GM19372 (cell line): ENCODE data around the gene RFX2.
"Not testable (repeated sequence)": the region's sequence is repeated elsewhere in the genome, so short reads cannot be mapped to it uniquely, and the experiment has no call there.

Source experiments
- ATAC-seq: cut with Tn5 transposase; IDR thresholded peaks from one replicate; pipeline ENCODE4 v1.9.1; 2021; ENCODE audit warnings: mild to moderate bottlenecking, low read depth, moderate library complexity; ENCODE audit not compliant: unreplicated experiment

RFX2 gene

DNA sequence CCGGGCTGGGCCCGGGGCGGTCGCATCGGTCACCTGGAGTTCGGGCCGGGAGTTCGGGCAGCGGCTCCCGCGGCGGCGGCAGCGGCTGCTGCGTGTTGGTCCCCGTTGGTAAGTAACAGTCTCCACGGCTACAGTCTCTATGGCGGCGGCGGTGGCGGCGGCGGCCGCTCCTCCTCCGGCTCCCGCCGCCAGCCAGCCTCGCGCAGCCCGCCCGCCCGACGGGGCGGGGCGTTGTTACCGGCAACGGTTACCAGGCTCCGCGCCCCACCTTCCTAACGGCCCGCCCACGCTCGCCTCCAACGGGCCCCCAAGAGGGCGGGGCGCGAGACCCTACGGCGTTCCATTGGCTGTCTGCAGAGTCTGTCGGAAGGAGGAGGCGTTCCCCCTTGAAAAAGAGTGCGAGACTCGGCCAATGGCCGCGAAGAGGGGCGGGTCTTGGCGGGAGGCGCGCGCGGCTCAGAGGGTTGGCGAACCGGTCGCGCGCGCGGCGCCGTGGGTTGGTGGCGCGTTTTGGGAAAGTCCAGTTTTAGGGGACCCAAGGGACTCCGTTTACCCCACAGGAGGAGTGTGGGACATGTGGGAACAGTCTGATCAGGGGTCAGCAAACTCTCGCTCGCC lies at the start of gene RFX2:
TSS of gene RFX2 (minus strand) at position 141 of the 618 bp plus-strand sequence. CDS start 63,004 bp downstream, outside the sequence.
- ATAC-seq = peak; percentile 94

DNA sequence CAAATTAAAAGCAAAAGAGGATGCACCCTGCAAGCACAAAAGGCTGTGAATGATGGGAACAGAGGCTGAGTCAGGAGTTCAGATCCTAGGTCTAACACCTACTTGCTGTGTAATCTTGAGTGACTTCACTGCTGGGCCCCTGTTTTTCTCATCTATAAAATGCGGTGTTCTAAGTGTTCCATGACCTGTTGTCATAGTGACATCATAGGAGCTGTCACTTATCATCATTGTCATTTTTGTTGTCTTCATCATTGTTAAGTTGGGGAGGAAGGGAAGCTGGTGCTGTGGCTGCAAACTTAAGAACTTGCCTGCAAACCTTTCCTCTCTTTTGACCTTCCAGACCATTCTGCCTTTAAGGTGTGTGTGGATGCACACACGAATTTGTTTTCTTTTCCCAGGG lies 45.7 kb upstream of the RFX2 start:
- no peak for ATAC-seq

DNA sequence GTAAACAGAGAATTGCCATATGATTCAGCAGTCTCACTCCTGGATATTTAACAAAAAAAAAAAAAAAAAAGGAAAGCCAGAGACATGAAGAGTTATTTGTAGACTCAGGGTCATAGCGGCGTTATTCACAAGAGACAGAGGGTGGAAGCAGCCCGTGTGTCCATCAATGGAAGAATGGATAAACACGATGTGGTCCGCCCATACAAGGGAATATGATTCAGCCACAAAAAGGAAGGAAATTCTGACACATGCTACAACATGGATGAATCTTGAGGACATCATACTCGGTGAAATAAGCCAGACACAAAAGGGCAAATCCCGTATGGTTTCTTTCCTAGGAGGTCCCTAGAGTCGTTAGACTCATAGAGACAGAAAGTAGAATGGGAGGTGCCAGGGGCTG lies 40.0 kb upstream of the RFX2 start:
- no peak for ATAC-seq

DNA sequence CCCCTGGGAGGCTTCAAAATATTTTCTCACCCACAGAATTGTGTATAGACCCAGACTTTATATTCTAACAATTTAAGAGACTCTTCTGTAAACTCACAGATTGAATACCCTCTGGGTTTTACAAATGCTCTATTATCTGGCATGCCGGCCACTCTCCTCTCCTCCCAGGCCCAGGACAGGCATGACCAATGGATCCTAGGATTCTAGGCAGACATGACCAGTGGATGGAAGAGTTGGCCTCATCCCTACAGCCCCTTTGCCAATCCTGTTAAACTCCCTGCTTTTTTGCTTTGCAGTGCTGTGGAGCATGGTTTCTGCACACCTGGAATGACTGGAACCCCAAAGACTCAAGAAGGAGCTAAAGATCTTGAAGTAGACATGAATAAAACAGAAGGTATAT lies 30.9 kb upstream of the RFX2 start:
- no peak for ATAC-seq

DNA sequence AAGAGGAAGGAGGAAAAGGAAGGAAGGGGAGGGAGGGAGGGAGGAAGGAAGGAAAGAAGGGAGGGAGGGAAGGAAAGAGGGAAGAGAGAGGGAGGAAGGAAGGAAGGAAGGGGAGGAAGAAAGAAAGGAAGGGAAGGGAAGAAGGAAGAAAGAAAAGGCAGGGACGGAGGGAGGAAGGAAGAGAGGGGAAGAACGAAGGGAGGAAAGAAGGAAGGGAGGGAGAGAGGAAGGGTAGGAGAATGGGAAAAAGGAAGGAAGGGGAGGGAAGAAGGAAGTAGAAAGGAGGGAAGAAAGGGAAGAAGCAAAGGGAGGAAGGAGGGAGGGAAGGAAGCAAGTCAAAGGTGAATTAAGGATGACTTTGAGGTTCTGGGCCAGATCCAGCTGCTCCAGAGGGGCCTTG lies 28.2 kb upstream of the RFX2 start:
- no peak for ATAC-seq

DNA sequence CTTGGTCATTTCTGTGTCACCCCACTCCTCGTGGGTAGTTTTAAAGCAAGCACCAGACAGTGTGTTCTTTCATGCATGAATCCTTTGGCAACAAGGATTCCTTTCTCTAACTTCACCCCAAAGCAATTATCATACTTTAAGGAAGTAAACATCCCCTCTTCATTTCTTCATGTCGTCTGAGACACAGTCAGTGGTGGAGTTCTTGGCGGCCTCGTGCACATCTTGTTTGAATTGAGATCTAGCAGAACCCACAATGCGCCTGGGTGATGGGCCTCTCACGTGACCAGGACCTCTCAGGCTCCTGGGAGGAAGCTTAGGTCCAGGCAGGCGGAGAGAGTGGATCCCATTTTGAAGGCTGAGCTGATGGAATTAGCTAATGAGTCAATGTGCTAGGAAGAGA lies 27.8 kb upstream of the RFX2 start:
- no peak for ATAC-seq

DNA sequence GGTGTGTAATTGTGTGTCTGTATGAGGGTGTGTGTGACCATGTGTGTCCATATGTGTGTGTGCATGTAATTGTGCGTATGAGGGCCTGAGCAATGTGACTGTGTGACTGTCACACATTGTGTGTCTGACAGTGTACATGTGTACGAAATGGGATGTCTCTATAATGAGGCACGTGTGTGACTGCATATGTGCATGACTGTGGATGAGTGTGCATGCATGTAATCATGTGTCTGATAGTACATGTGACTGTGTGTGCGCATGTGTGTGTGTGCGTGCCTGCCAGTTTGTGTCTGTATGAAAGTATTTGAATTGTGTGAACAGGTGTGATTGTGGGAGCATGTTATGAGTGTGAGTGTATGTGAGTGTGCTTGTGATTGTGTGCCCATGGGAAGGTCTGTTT lies 22.9 kb upstream of the RFX2 start:
- ATAC-seq = no peak

DNA sequence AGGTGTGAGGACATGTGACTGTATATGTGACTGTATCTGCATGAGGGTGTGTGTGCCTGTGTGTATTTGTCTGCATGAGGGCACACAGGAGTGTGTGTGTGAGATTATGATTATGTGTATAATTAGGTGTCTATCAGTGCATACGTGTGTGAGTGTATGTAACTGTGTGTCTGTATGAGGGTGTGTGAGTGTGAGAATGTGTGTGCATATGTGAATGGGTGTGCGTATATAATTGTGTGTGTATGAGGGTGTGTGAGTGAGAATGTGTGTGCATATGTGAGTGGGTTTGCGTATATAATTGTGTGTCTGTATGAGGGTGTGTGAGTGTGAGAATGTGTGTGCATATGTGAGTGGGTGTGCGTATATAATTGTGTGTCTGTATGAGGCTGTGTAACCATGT lies 22.2 kb upstream of the RFX2 start:
- ATAC-seq = no peak

DNA sequence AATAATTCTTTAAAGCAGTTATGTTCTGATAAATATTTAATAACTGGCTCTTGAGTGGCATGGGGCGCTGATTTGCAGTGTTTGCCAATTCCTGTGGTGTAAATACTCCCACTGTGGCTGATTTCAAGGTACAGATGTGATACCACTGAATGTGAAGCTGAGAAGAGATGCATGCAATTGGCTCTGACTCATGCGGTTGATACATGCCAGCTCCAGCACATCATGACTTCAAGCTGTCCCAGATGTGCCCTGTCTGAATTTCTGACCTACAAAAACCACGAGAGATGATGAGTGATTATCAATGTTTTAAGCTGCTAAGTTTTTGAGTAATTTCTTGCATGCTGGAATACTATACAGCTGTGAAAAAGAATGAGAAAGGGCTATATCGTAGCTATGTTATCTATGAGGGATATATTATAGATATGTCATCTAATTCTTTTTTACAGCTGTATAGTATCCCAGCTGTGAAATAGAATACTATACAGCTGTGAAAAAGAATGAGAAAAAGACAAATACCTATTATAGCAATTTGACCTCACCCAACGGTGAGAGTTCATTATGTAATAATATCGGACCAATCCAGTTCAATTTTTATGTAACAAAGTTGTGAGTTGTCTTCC lies 17.5 kb upstream of the RFX2 start:
- ATAC-seq = no peak

DNA sequence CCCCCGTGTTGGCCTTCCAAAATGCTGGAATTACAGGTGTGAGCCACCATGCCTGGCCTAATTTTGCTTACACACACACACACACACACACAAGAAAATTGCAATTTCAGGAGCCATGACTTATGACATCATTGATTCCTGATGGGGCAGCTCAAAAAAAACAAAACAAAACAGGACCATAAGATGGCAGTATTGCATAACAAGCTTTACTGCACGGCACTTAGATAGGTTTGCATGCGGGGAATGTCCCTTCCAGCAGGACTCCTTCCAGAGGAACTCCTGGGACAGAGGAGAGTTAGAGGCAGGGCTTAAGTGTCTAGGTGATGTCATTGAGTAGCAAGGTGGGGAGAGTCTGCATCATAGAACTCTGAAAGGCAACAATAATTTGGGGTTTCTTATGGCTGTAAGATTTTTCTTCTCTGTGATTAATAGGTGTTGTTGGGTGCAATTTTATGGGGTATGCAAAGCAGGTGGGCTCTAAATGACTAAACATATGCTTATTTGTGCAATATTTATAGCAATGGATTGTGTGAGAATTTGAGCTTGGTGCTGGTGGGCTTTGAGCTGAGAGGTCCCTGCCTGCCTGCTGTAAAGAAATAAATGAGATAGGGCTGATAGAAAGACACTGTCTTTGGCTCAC lies 16.2 kb upstream of the RFX2 start:
- ATAC-seq = no peak

DNA sequence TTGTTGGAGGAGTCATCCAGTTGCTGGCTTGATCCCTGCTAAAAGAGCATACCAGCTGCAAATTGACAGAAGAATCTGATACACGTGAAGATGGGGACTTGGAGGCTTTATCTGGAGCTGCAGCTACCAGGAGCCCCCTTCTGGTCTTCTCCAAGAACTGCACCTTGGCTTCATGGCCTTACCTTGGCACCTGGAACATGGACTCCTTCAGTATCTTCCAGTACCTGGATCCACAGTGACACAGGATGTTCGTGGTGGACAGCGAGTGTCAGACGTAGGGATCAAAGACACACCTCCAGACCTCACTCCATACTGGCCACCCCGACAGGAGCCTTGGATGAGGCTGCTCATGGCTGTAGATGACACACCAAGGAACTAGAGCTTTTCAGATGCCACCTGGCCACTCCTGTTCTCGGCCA lies 15.3 kb upstream of the RFX2 start:
- no peak for ATAC-seq

DNA sequence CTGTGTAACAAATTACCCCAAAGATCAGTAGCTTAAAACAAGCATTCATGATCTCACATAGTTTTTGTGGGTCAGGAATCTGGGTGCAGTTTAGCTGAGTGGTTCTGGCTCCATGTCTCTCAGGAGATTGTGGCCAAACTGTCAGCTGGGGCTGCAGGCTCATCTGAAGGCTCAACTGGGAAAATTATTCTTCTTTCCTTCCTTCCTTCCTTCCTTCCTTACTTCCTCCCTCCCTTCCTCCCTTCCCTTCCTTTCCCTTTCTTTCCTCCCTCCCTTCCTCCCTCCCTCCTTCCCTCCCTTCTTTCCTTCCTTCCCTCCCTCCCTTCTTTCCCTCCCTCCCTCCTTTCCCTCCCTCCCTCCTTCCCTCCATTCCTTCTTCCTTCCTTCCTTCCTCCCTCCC lies 8.7 kb upstream of the RFX2 start:
- no peak for ATAC-seq

DNA sequence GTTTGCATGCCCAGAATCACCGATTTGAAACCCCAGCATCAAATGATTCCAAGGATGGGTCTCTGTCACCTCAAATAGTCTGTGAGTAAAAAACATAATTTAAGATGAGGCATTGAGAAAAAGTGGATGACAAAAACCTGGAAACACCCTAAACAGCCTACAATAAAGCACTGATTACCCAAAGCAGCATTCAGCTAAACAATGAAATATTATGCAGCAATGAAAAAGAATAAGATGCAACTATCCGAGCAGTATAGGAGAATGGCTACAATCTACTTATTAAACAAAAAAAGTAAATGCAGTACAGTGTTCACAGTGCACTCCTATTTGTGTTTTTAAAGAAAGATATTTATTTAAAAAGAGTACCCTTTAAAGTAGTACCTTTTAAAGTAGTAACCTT lies 7.7 kb upstream of the RFX2 start:
- ATAC-seq = no peak

DNA sequence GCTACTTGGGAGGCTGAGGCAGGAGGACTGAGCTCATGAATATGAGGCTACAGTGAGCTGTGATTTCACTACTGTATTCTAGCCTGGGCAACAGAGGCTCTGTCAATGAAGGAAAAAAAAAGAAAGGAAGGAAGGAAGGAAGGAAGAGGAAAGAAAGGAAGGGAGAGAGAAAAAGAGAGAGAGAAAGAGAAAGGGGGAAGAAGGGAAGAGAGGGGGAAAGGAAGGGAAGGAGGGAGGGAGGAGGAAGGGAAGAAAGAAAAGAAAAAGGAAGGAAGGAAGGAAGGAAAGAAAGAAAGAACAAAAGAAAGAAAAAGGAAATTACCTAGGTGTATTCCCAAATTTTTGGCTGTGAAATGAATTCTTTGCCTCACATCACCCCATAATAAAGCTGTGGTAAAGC lies 7.2 kb upstream of the RFX2 start:
- no peak for ATAC-seq

DNA sequence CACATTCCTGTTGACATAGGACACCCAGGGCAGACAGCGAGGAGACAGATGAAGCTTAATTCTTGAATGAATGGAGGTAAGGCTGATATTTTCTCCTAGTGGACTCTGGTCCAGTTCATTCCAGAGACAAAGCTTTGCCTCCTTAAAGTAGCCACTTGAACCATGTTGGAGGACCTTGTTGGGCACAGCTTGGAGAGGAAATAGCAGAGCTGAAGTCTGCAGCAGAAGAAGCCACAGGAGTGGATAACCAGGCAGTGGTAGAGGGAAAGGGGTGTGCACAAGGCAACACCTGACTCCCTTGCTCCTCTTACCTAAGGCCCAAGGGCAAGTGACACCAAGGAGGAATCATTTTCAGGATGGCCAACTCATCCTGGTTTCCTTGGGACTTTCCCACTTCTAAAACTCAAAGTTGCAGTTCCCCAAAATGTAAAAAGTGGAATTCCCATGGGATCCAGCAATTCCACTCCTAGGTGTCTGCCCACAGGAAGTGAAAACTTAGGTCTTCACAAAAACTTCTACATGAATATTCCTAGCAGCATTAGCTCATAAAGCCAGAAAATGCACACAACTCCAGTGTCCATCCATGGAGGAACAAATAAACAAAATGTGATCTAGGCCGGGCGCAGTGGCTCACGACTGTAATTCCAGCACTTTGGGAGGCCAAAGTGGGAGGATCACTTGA lies 6.6 kb upstream of the RFX2 start:
- ATAC-seq = no peak

DNA sequence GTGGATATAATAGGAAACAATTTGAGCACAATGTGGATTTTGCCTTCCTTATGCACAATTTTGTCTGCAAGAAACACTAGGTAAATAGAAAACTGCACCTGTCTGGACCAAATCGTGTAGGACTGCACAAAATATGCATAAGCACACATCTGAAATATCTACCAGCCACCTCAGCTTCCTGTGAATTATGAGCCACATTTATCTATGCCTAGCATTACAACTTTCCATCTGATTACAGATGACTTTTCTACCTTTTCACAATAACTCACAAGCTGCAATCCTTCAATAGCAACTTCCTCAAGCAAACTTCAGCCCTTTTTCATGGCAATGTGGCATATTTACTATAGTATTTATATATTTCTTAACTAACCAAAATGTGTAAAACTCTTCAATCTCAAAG lies 5.7 kb upstream of the RFX2 start:
- no peak for ATAC-seq

DNA sequence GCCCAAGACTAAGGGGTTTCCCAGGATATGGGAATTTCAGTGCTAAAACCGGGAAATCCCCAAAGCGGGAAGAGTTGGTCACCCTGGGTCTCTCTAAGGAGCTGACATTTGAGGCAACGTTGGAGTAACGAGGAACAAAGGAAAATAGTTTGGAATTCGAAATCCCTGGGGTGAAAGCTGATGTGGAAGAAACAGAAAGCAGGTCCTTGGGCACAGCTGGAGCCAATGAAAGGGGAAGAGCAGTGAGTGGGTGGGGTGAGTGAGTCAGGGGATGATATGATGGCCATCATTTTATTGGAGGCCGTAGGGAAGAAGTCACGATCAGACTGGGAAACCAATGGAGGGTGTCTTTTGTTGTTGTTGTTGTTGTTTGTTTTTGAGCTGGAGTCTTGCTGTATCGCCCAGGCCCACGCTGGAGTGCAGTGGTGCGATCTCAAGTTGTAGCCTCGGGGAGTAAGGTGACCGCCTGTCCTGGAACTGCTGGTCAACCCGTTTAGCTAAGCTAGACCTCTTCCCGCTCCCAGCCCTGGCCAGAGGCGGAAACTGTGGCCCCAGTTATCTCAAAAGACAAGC lies 3.4 kb upstream of the RFX2 start:
- ATAC-seq = no peak

DNA sequence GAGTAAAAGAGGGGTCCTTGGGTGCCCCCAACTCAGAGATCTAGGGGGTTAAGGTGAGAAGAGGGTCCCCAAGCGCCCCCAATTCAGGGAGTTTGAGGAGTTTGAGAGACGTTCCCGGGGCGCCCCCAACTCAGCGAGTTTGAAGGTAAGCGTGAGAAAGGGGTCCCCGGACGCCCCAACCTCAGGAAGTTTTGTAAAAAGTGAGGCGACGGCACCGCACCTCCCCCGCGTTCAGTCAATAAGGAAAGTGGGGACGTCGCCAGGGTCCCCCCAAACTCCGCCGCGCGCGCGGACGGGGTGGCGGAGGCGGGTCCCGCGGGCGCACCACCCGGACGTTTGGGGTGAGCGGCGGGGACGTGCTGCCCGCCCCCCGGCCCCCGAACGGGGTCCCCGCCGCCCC lies 353 bp downstream of the RFX2 start:
- no peak for ATAC-seq

DNA sequence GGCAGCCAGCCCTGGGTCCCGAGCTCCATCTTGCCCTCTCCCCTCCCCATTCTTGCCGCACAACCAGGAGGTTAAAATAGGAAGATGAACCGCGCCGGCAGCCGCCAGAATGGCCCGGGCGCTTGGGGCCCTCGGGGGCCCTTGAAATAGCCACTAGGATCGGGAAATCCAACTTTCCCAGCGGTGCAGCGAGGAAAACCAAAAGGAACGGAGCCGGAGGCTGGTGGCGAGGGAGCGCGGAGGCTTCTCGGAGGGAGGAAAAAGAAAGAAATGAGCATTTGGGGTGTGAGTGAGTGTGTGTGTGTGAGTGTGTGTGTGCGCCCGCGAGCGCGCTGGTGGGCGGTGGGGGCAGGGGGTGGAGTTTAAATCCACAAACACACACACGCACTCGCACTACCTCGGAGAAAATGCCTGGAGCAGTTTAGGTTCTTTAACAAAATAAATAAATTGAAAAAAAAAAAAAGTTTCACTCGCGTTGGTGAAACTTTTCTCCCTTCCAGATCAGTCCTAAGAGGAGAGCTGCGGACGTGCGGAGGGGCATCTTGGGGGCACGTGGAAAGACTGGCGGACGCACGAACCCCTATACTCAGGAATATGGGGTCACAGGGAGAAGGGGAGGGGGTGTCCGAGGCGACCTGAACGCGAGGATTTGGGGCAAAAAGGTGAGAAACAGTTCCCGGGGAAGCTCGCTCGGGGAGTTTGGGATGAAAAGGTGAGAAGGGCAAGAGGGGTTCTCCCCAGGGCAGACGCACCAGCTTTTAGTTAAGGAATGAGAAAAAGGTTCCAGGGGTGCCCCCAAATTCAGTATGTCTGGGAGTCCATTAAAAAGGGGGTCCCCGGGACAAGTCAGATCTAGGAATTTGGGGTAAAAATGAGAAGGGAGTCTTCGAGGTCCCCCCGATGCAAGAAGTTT lies 1.3 kb downstream of the RFX2 start:
- ATAC-seq = no peak

DNA sequence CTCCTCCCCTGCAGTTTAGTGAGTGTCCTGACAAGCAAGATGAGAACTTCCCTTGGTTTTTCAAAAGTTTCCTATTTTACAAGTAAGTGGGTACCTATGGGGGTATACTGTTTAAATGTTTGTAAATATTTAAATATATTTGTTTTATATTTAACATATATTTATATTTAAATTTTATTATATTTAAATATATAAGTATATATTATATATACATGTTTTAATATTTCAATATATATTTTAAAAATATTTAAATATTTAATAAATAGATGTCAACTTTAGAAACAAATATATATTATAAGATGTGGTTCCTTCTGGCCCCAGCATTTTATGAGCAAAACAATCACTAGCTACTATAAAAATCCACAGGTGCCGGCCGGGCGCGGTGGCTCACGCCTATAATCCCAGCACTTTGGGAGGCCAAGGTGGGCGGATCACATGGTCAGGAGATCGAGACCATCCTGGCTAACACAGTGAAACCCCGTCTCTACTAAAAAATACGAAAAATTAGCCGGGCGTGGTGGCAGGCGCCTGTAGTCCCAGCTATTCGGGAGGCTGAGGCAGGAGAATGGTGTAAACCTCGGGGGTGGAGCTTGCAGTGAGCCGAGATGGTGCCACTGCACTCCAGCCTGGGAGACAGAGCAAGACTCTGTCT lies 3.5 kb downstream of the RFX2 start:
- ATAC-seq = not testable (repeated sequence)
